ENCODE data around the gene THSD7A.

Gene THSD7A

GRCh38 chr7:11865671-11866070, 33.7 kb upstream of the THSD7A start:
- Histone ChIP-seq H3K36me3 (ENCODE audit: control insufficient read depth in 1 of 2, insufficient read depth in 2 of 2, low read length in 2 of 2) (no peaks in the 10 kb centered on the region), H3K18ac (ENCODE audit: low read length) (no peak overlapping the region), H3K4me3 (ENCODE audit: low read depth, low read length) (no peak overlapping the region), H3K79me1 (ENCODE audit: low read length) (no peaks in the 10 kb centered on the region), H3K4ac (ENCODE audit: low read depth, low read length) (no peak overlapping the region), H3K27ac (ENCODE audit: low read depth, low read length) (no peak overlapping the region), H4K91ac (ENCODE audit: low read depth, low read length) (no peak overlapping the region), H4K8ac (ENCODE audit: low read depth, low read length) (no peak overlapping the region), H2AK5ac (ENCODE audit: low read length) (no peak overlapping the region), H3K14ac (ENCODE audit: low read length) (no peak overlapping the region), H2BK12ac (ENCODE audit: low read length) (no peak overlapping the region), H3K4me2 (ENCODE audit: low read length) (no peak overlapping the region), H3K9me3 (ENCODE audit: insufficient read depth, low read depth, low read length) (peaks cover 4% of the 10 kb centered on the region), H3K27me3 (ENCODE audit: insufficient read depth, low read length) (no peaks in the 10 kb centered on the region), H3K23ac (ENCODE audit: low read length) (no peak overlapping the region), H3K79me2 (ENCODE audit: control insufficient read depth, insufficient read depth, low read length, poor library complexity) (no peaks in the 10 kb centered on the region), H2AFZ (ENCODE audit: insufficient read depth, low read length, poor library complexity) (no peak overlapping the region), H4K12ac (ENCODE audit: low read depth, low read length) (no peak overlapping the region), H2BK120ac (ENCODE audit: insufficient read depth, low read length, poor library complexity) (no peak overlapping the region), H3K4me1 (ENCODE audit: control insufficient read depth in 1 of 2, insufficient read depth in 2 of 2, low read length in 2 of 2) (no peaks in the 10 kb centered on the region), H2BK5ac (ENCODE audit: low read depth, low read length, poor library complexity) (no peak overlapping the region), H3K9ac (ENCODE audit: low read length) (no peak overlapping the region)
- DNase-seq: no peak
- WGBS (ENCODE audit: extremely low coverage, insufficient coverage, insufficient read length): no CpG with 5 or more reads among the region's 2 CpGs

GRCh38 chr7:11858622-11859302, 26.8 kb upstream of the THSD7A start:
- Histone ChIP-seq H4K91ac (ENCODE audit: low read depth, low read length) (no peak overlapping the region), H2AK5ac (ENCODE audit: low read length) (no peak overlapping the region), H2BK12ac (ENCODE audit: low read length) (no peak overlapping the region), H2BK120ac (ENCODE audit: insufficient read depth, low read length, poor library complexity) (no peak overlapping the region), H3K27ac (ENCODE audit: low read depth, low read length) (no peak overlapping the region), H3K4me1 (ENCODE audit: control insufficient read depth in 1 of 2, insufficient read depth in 2 of 2, low read length in 2 of 2) (no peaks in the 10 kb centered on the region), H3K9me3 (ENCODE audit: insufficient read depth, low read depth, low read length) (no peaks in the 10 kb centered on the region), H3K9ac (ENCODE audit: low read length) (no peak overlapping the region), H4K8ac (ENCODE audit: low read depth, low read length) (no peak overlapping the region), H3K36me3 (ENCODE audit: control insufficient read depth in 1 of 2, insufficient read depth in 2 of 2, low read length in 2 of 2) (no peaks in the 10 kb centered on the region), H3K79me1 (ENCODE audit: low read length) (no peaks in the 10 kb centered on the region), H2AFZ (ENCODE audit: insufficient read depth, low read length, poor library complexity) (no peak overlapping the region), H3K4me3 (ENCODE audit: low read depth, low read length) (no peak overlapping the region), H3K79me2 (ENCODE audit: control insufficient read depth, insufficient read depth, low read length, poor library complexity) (no peaks in the 10 kb centered on the region), H3K18ac (ENCODE audit: low read length) (no peak overlapping the region), H4K12ac (ENCODE audit: low read depth, low read length) (no peak overlapping the region), H3K4ac (ENCODE audit: low read depth, low read length) (no peak overlapping the region), H3K23ac (ENCODE audit: low read length) (no peak overlapping the region), H3K14ac (ENCODE audit: low read length) (no peak overlapping the region), H2BK5ac (ENCODE audit: low read depth, low read length, poor library complexity) (no peak overlapping the region), H3K4me2 (ENCODE audit: low read length) (no peak overlapping the region), H3K27me3 (ENCODE audit: insufficient read depth, low read length) (no peaks in the 10 kb centered on the region)
- no CpG with 5 or more reads among the region's 6 CpGs for WGBS (ENCODE audit: extremely low coverage, insufficient coverage, insufficient read length)
- no peak for DNase-seq

DNA sequence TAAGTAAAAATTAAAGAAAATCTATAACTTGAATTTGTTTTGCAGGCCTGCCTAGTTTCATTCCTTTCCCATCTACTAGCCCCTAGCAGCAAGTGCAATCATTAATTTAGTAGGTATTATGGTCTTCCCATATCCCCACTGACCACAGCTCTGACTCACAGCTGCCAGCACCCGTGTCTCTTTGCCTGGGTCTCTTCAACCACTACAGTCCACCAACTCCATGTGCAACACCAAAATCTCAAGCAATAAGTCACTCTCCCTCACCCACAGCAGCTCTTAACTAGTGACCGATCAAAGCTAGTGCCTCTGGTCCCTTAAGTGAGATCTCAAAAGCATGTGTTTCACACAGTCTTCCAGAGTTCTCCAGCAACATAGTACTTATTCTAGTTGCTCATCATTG, 26.0 kb upstream of the THSD7A start:
- DNase-seq: no peak
- no peak overlapping the region for H3K27ac ChIP-seq (ENCODE audit: low read depth, low read length)

DNA sequence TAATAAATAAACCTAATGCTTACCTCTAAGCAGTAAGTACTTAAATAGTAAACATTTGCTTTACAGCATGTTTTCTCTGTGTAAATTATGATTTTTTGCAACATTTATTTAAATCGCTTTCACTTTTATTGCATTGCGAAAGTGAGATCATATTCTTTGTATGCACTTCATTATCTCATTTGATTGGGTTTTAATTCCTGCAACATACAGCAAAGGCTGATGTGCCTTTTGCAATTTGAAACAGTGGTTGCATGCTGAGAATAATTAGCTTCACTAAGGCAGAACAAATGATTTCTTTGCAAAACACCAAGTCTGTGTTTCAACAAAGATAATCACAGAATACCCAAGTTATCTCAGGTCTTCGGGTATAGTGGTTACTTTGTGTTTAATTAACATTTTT, 16.3 kb upstream of the THSD7A start:
- DNase-seq: no peak
- Histone ChIP-seq H3K23ac (ENCODE audit: low read length) (no peak overlapping the region), H3K79me2 (ENCODE audit: control insufficient read depth, insufficient read depth, low read length, poor library complexity) (no peaks in the 10 kb centered on the region), H3K79me1 (ENCODE audit: low read length) (no peaks in the 10 kb centered on the region), H3K4ac (ENCODE audit: low read depth, low read length) (no peak overlapping the region), H4K91ac (ENCODE audit: low read depth, low read length) (no peak overlapping the region), H3K9ac (ENCODE audit: low read length) (no peak overlapping the region), H3K14ac (ENCODE audit: low read length) (no peak overlapping the region), H2AFZ (ENCODE audit: insufficient read depth, low read length, poor library complexity) (no peak overlapping the region), H2BK5ac (ENCODE audit: low read depth, low read length, poor library complexity) (no peak overlapping the region), H3K4me2 (ENCODE audit: low read length) (no peak overlapping the region), H3K4me1 (ENCODE audit: control insufficient read depth in 1 of 2, insufficient read depth in 2 of 2, low read length in 2 of 2) (no peaks in the 10 kb centered on the region), H3K36me3 (ENCODE audit: control insufficient read depth in 1 of 2, insufficient read depth in 2 of 2, low read length in 2 of 2) (no peaks in the 10 kb centered on the region), H2BK12ac (ENCODE audit: low read length) (no peak overlapping the region), H3K18ac (ENCODE audit: low read length) (no peak overlapping the region), H3K9me3 (ENCODE audit: insufficient read depth, low read depth, low read length) (no peaks in the 10 kb centered on the region), H4K8ac (ENCODE audit: low read depth, low read length) (no peak overlapping the region), H3K4me3 (ENCODE audit: low read depth, low read length) (no peak overlapping the region), H4K12ac (ENCODE audit: low read depth, low read length) (no peak overlapping the region), H2AK5ac (ENCODE audit: low read length) (no peak overlapping the region), H2BK120ac (ENCODE audit: insufficient read depth, low read length, poor library complexity) (no peak overlapping the region), H3K27me3 (ENCODE audit: insufficient read depth, low read length) (no peaks in the 10 kb centered on the region), H3K27ac (ENCODE audit: low read depth, low read length) (no peak overlapping the region)
- WGBS (ENCODE audit: extremely low coverage, insufficient coverage, insufficient read length): no CpG with 5 or more reads among the region's 3 CpGs

More for the DNA sequence above, 26.0 kb upstream of the THSD7A start:
- Histone ChIP-seq H3K9me3 (ENCODE audit: insufficient read depth, low read depth, low read length) (no peaks in the 10 kb centered on the region), H2BK120ac (ENCODE audit: insufficient read depth, low read length, poor library complexity) (no peak overlapping the region), H3K79me1 (ENCODE audit: low read length) (no peaks in the 10 kb centered on the region), H3K18ac (ENCODE audit: low read length) (no peak overlapping the region), H3K36me3 (ENCODE audit: control insufficient read depth in 1 of 2, insufficient read depth in 2 of 2, low read length in 2 of 2) (no peaks in the 10 kb centered on the region), H3K4me2 (ENCODE audit: low read length) (no peak overlapping the region), H3K14ac (ENCODE audit: low read length) (no peak overlapping the region), H2AFZ (ENCODE audit: insufficient read depth, low read length, poor library complexity) (no peak overlapping the region), H2BK12ac (ENCODE audit: low read length) (no peak overlapping the region), H3K79me2 (ENCODE audit: control insufficient read depth, insufficient read depth, low read length, poor library complexity) (no peaks in the 10 kb centered on the region), H2AK5ac (ENCODE audit: low read length) (no peak overlapping the region), H3K4ac (ENCODE audit: low read depth, low read length) (no peak overlapping the region), H3K27me3 (ENCODE audit: insufficient read depth, low read length) (no peaks in the 10 kb centered on the region), H4K91ac (ENCODE audit: low read depth, low read length) (no peak overlapping the region), H3K4me3 (ENCODE audit: low read depth, low read length) (no peak overlapping the region), H3K4me1 (ENCODE audit: control insufficient read depth in 1 of 2, insufficient read depth in 2 of 2, low read length in 2 of 2) (no peaks in the 10 kb centered on the region), H3K23ac (ENCODE audit: low read length) (no peak overlapping the region), H3K9ac (ENCODE audit: low read length) (no peak overlapping the region), H4K12ac (ENCODE audit: low read depth, low read length) (no peak overlapping the region), H2BK5ac (ENCODE audit: low read depth, low read length, poor library complexity) (no peak overlapping the region), H4K8ac (ENCODE audit: low read depth, low read length) (no peak overlapping the region)
- WGBS (ENCODE audit: extremely low coverage, insufficient coverage, insufficient read length): no CpG with 5 or more reads among the region's 2 CpGs

Measured in trophoblast cell (in vitro differentiated cells and primary cell).